Measurements from ENCODE around the gene SMIM13. TPM values are rescaled to one million over a fixed set of nuclear protein-coding genes. Genes with fewer than 3 reads are reported as not detected.

SMIM13 gene
- total RNA-seq, 1 donor from 2014 or later: 12.3 TPM

DNA sequence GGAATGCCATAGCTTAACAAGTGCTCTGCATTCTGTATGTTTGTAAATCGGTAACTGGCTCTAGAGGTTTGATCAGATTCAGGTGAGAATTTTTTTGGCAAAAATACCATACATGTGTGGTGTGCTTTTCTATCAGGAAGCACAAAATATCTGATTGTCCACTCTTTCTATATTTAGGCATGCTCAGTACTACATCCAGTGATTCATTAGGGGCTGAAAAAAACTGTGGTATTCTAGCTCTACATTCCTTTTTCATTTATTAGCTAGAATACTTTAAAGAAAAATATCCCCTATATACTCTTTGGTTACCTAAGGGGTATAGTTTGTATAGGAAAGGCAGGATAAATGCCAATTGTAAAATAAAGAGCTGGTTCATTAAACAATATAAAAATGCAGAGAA is 38.9 kb upstream of the SMIM13 start:
- no peak for DNase-seq
- no peak overlapping the region for H3K4me3 ChIP-seq
- TF ChIP-seq, protein P1, sequence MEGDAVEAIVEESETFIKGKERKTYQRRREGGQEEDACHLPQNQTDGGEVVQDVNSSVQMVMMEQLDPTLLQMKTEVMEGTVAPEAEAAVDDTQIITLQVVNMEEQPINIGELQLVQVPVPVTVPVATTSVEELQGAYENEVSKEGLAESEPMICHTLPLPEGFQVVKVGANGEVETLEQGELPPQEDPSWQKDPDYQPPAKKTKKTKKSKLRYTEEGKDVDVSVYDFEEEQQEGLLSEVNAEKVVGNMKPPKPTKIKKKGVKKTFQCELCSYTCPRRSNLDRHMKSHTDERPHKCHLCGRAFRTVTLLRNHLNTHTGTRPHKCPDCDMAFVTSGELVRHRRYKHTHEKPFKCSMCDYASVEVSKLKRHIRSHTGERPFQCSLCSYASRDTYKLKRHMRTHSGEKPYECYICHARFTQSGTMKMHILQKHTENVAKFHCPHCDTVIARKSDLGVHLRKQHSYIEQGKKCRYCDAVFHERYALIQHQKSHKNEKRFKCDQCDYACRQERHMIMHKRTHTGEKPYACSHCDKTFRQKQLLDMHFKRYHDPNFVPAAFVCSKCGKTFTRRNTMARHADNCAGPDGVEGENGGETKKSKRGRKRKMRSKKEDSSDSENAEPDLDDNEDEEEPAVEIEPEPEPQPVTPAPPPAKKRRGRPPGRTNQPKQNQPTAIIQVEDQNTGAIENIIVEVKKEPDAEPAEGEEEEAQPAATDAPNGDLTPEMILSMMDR (IDR thresholded peaks at IDR 0.05; ENCODE audit: borderline replicate concordance): no peak

DNA sequence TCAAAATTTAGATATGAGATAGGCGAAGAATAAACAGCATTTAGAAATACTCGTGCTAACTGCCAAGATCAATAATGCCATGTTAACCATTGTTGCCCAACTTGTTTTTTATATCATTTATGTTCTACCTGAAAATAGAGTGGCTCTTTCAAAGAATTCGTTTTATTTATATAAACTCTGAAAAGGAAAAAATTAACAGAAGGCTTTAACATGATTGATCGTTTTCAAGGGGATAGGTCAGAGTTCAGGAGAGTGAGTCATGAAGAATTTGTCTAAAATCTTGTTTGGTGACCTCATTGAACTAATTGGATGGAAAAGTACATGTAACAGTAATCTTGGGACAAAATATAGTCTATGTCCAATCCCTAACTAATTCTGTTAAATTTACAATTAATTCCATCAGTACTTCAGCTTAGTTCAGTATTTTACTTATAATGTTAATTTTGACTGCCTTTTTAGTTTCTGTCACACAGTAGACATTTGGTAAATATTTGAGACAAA is 38.5 kb upstream of the SMIM13 start:
- Histone ChIP-seq H3K36me3 (no peaks in the 10 kb centered on the region), H3K27me3 (ENCODE audit: low read depth) (peaks cover 24% of the 10 kb centered on the region)
- intact Hi-C loops (cut with micrococcal nuclease): no loop called here

More for the DNA sequence above, 38.9 kb upstream of the SMIM13 start:
- no peaks in the 10 kb centered on the region for H3K4me1 ChIP-seq
- intact Hi-C loops (cut with micrococcal nuclease): no loop called here
- no peaks in the 10 kb centered on the region for H3K36me3 ChIP-seq
- no peaks in the 10 kb centered on the region for H3K9me3 ChIP-seq (replicated peaks)
- peaks cover 28% of the 10 kb centered on the region for H3K27me3 ChIP-seq (ENCODE audit: low read depth)
- no peak overlapping the region for H3K27ac ChIP-seq (replicated peaks)

DNA sequence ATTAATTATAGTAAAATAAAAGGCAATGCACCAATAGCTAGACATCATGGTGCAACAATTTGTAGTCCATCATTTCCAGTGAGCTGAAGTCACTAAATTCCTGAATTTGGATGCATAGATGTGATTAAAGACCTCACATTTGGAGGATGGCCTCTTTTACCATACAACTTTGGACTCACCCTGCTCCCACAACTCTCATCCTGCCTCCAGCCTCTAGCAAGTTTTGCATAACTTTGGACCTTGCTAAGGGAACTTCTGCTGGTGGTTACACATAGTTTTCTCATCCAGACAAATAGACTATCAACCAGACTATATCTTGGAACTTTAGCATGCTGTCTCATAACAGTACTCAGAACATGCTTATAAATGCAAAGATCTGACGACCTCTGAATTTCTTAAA is 36.8 kb upstream of the SMIM13 start:
- intact Hi-C loops (cut with micrococcal nuclease): no loop called here

More for the DNA sequence above, 38.5 kb upstream of the SMIM13 start:
- H3K4me1 ChIP-seq: no peaks in the 10 kb centered on the region
- no peak for DNase-seq
- TF ChIP-seq, protein P1 (IDR thresholded peaks at IDR 0.05; ENCODE audit: borderline replicate concordance): no peak
- no peak overlapping the region for H3K4me3 ChIP-seq
- no peaks in the 10 kb centered on the region for H3K9me3 ChIP-seq (replicated peaks)
- no peak overlapping the region for H3K27ac ChIP-seq (replicated peaks)

DNA sequence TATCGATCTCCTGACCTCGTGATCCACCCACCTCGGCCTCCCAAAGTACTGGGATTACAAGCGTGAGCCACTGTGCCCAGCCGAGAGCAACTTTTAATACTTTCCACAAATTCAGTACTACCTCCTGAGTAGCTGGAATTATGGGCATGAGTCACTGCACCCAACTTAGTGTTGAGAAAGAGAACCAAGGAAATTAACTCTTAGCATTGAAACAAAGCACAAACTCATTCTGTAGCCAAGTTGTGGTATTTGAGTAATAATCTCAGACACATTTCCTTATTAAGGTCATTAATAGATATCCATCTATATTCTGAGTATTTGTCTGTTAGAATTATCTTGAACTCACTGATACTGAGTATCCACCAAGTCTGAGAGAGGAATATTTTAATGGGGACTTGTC is 35.2 kb upstream of the SMIM13 start:
- Histone ChIP-seq H3K9me3 (replicated peaks) (no peaks in the 10 kb centered on the region), H3K36me3 (no peaks in the 10 kb centered on the region), H3K4me1 (no peaks in the 10 kb centered on the region), H3K27me3 (ENCODE audit: low read depth) (peaks cover 8% of the 10 kb centered on the region), H3K4me3 (no peak overlapping the region), H3K27ac (replicated peaks) (no peak overlapping the region)
- DNase-seq: no peak
- intact Hi-C loops (cut with micrococcal nuclease): no loop called here
- TF ChIP-seq, protein P1 (IDR thresholded peaks at IDR 0.05; ENCODE audit: borderline replicate concordance): no peak

More for the DNA sequence above, 36.8 kb upstream of the SMIM13 start:
- Histone ChIP-seq H3K4me3 (no peak overlapping the region), H3K36me3 (no peaks in the 10 kb centered on the region), H3K27ac (replicated peaks) (no peak overlapping the region), H3K9me3 (replicated peaks) (no peaks in the 10 kb centered on the region), H3K27me3 (ENCODE audit: low read depth) (peaks cover 12% of the 10 kb centered on the region), H3K4me1 (no peaks in the 10 kb centered on the region)
- TF ChIP-seq, protein P1 (IDR thresholded peaks at IDR 0.05; ENCODE audit: borderline replicate concordance): no peak
- no peak for DNase-seq

DNA sequence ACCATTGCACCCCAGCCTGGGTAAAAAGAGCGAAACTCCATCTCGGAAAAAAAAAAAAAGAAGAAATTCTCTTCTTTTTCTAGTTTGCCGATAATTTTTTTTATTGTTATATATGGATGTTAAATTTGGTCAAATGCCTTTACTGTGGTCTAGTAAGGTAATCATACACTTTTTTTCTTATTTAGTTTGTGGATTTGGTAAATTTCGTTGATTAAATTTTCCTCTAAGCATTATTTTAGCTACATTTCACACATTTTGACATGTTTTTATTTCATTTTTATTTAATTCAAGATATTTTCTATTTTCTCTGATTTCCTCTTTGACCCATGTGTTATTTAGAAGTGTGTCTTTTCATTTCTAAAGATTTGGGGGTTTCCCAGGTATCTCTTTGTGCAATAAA is 31.6 kb upstream of the SMIM13 start:
- H3K4me3 ChIP-seq: no peak overlapping the region
- H3K27ac ChIP-seq (replicated peaks): no peak overlapping the region
- intact Hi-C loops (cut with micrococcal nuclease): no loop called here
- TF ChIP-seq, protein P1 (IDR thresholded peaks at IDR 0.05; ENCODE audit: borderline replicate concordance): no peak
- no peaks in the 10 kb centered on the region for H3K9me3 ChIP-seq (replicated peaks)
- no peaks in the 10 kb centered on the region for H3K4me1 ChIP-seq
- H3K36me3 ChIP-seq: no peaks in the 10 kb centered on the region
- peaks cover 8% of the 10 kb centered on the region for H3K27me3 ChIP-seq (ENCODE audit: low read depth)
- no peak for DNase-seq
